ENCODE data around the gene ZRANB3. TPM values are rescaled to one million over a fixed set of nuclear protein-coding genes. Genes with fewer than 3 reads are reported as not detected.
"Not testable (repeated sequence)": the region's sequence is repeated elsewhere in the genome, so short reads cannot be mapped to it uniquely, and the experiment has no call there.

The ZRANB3 gene
- polyA plus RNA-seq, 1 donor from 2014 or later = 3.8 TPM

GRCh38 chr2:135151615-135152014, 379.4 kb downstream of the ZRANB3 start:
- Mint-ChIP-seq H3K9me3 (no peaks in the 10 kb centered on the region), H3K4me1 (peaks cover 0 to 3% (median 1%) of the 10 kb centered on the region in 3 donors), H3K4me3 (no peak overlapping the region), H3K36me3 (peaks cover 10% of the 10 kb centered on the region), H3K27ac (peak overlapping the region in 1 of 3 donors; percentile 27), H3K27me3 (no peaks in the 10 kb centered on the region)

- peaks cover 0 to 3% (median 1%) of the 10 kb centered on the region in 3 donors for H3K4me1 Mint-ChIP-seq
- H3K4me3 Mint-ChIP-seq = no peak overlapping the region
- H3K9me3 Mint-ChIP-seq = no peaks in the 10 kb centered on the region
- H3K27ac Mint-ChIP-seq = no peak overlapping the region
- H3K36me3 Mint-ChIP-seq = peaks cover 10% of the 10 kb centered on the region
- H3K27me3 Mint-ChIP-seq = no peaks in the 10 kb centered on the region
Measured at GRCh38 chr2:135150725-135151124, 380.3 kb downstream of the ZRANB3 start.

GRCh38 chr2:135149251-135149650, 381.8 kb downstream of the ZRANB3 start:
- H3K36me3 Mint-ChIP-seq = peaks cover 9% of the 10 kb centered on the region
- peaks cover 0 to 2% (median 0%) of the 10 kb centered on the region in 3 donors for H3K9me3 Mint-ChIP-seq
- H3K27me3 Mint-ChIP-seq = no peaks in the 10 kb centered on the region
- H3K4me1 Mint-ChIP-seq = peaks cover 0 to 1% (median under 1%) of the 10 kb centered on the region in 3 donors
- no peak overlapping the region for H3K4me3 Mint-ChIP-seq
- H3K27ac Mint-ChIP-seq = no peak overlapping the region

- H3K9me3 Mint-ChIP-seq = peaks cover 6 to 20% (median 8%) of the 10 kb centered on the region in 3 donors
- H3K27ac Mint-ChIP-seq = peak overlapping the region in 1 of 3 donors; percentile 47
- no peaks in the 10 kb centered on the region for H3K27me3 Mint-ChIP-seq
- peaks cover 27% of the 10 kb centered on the region for H3K36me3 Mint-ChIP-seq
- H3K4me1 Mint-ChIP-seq = peaks cover 0 to 4% (median 1%) of the 10 kb centered on the region in 3 donors
- no peak overlapping the region for H3K4me3 Mint-ChIP-seq
Measured at GRCh38 chr2:135144343-135144742, 386.7 kb downstream of the ZRANB3 start.

- no peaks in the 10 kb centered on the region for H3K27me3 Mint-ChIP-seq
- peaks cover 0 to 4% (median 0%) of the 10 kb centered on the region in 3 donors for H3K4me1 Mint-ChIP-seq
- peaks cover 6 to 20% (median 8%) of the 10 kb centered on the region in 3 donors for H3K9me3 Mint-ChIP-seq
- no peak overlapping the region for H3K4me3 Mint-ChIP-seq
- H3K27ac Mint-ChIP-seq = no peak overlapping the region
- H3K36me3 Mint-ChIP-seq = peaks cover 36% of the 10 kb centered on the region
Measured at GRCh38 chr2:135142323-135142722, 388.7 kb downstream of the ZRANB3 start.

GRCh38 chr2:135140606-135141005, 390.4 kb downstream of the ZRANB3 start:
- H3K4me3 Mint-ChIP-seq = no peak overlapping the region
- H3K27me3 Mint-ChIP-seq = no peaks in the 10 kb centered on the region
- no peak overlapping the region for H3K27ac Mint-ChIP-seq
- H3K36me3 Mint-ChIP-seq = peaks cover 37% of the 10 kb centered on the region
- H3K4me1 Mint-ChIP-seq = peaks cover 0 to 4% (median 0%) of the 10 kb centered on the region in 3 donors
- H3K9me3 Mint-ChIP-seq = peaks cover 6 to 20% (median 8%) of the 10 kb centered on the region in 3 donors

GRCh38 chr2:135132314-135132713, 398.7 kb downstream of the ZRANB3 start:
- Mint-ChIP-seq H3K9me3 (no peaks in the 10 kb centered on the region), H3K27me3 (no peaks in the 10 kb centered on the region), H3K4me1 (no peaks in the 10 kb centered on the region), H3K36me3 (peaks cover 16% of the 10 kb centered on the region), H3K27ac (no peak overlapping the region), H3K4me3 (no peak overlapping the region)

- no peaks in the 10 kb centered on the region for H3K4me1 Mint-ChIP-seq
Measured at GRCh38 chr2:135130751-135131150, 400.3 kb downstream of the ZRANB3 start.

GRCh38 chr2:135125940-135126339, 405.1 kb downstream of the ZRANB3 start:
- H3K4me1 Mint-ChIP-seq = peaks cover 0 to 1% (median 0%) of the 10 kb centered on the region in 3 donors
- peaks cover 15% of the 10 kb centered on the region for H3K36me3 Mint-ChIP-seq
- no peak overlapping the region for H3K27ac Mint-ChIP-seq
- no peaks in the 10 kb centered on the region for H3K9me3 Mint-ChIP-seq
- H3K4me3 Mint-ChIP-seq = no peak overlapping the region
- H3K27me3 Mint-ChIP-seq = no peaks in the 10 kb centered on the region

More at GRCh38 chr2:135130751-135131150, 400.3 kb downstream of the ZRANB3 start:
- H3K27ac Mint-ChIP-seq = no peak overlapping the region
- no peaks in the 10 kb centered on the region for H3K9me3 Mint-ChIP-seq
- H3K4me3 Mint-ChIP-seq = no peak overlapping the region
- peaks cover 17% of the 10 kb centered on the region for H3K36me3 Mint-ChIP-seq
- H3K27me3 Mint-ChIP-seq = no peaks in the 10 kb centered on the region

- Mint-ChIP-seq H3K27ac (no peak overlapping the region), H3K9me3 (no peaks in the 10 kb centered on the region), H3K4me3 (peak overlapping the region in 1 of 4 donors; percentile 49), H3K27me3 (no peaks in the 10 kb centered on the region), H3K4me1 (peaks cover 0 to 1% (median 0%) of the 10 kb centered on the region in 3 donors), H3K36me3 (peaks cover 12% of the 10 kb centered on the region)
Measured at GRCh38 chr2:135124924-135125886, 405.8 kb downstream of the ZRANB3 start.

- H3K27me3 Mint-ChIP-seq, H3K27ac Mint-ChIP-seq, H3K36me3 Mint-ChIP-seq, H3K9me3 Mint-ChIP-seq, H3K4me1 Mint-ChIP-seq, H3K4me3 Mint-ChIP-seq: not testable (repeated sequence)
Measured at GRCh38 chr2:135121658-135122039, 409.4 kb downstream of the ZRANB3 start.

- peaks cover 0 to 7% (median 3%) of the 10 kb centered on the region in 3 donors for H3K9me3 Mint-ChIP-seq
- no peaks in the 10 kb centered on the region for H3K27me3 Mint-ChIP-seq
- peak overlapping the region in 1 of 3 donors; percentile 76 for H3K27ac Mint-ChIP-seq
- H3K4me3 Mint-ChIP-seq = no peak overlapping the region
- peaks cover 0 to 6% (median 0%) of the 10 kb centered on the region in 3 donors for H3K4me1 Mint-ChIP-seq
- peaks cover 6% of the 10 kb centered on the region for H3K36me3 Mint-ChIP-seq
Measured at GRCh38 chr2:135121016-135121657, 409.9 kb downstream of the ZRANB3 start.

GRCh38 chr2:135119582-135119981, 411.4 kb downstream of the ZRANB3 start:
- Mint-ChIP-seq H3K4me3 (no peak overlapping the region), H3K36me3 (peaks cover 6% of the 10 kb centered on the region), H3K9me3 (peaks cover 0 to 7% (median 3%) of the 10 kb centered on the region in 3 donors), H3K4me1 (peaks cover 0 to 4% (median 0%) of the 10 kb centered on the region in 3 donors), H3K27me3 (no peaks in the 10 kb centered on the region), H3K27ac (no peak overlapping the region)

GRCh38 chr2:135113322-135113721, 417.7 kb downstream of the ZRANB3 start:
- H3K27ac Mint-ChIP-seq = no peak overlapping the region
- H3K36me3 Mint-ChIP-seq = peaks cover 6% of the 10 kb centered on the region
- H3K4me1 Mint-ChIP-seq = peaks cover 0 to 8% (median under 1%) of the 10 kb centered on the region in 3 donors
- peaks cover 0 to 7% (median 2%) of the 10 kb centered on the region in 3 donors for H3K9me3 Mint-ChIP-seq
- no peak overlapping the region for H3K4me3 Mint-ChIP-seq
- H3K27me3 Mint-ChIP-seq = no peaks in the 10 kb centered on the region

Data from IgD-negative memory B cell (primary cell).